SK-N-SH (cell line): ENCODE measurements around the gene SNX24. TPM values are rescaled to one million over a fixed set of nuclear protein-coding genes. Genes with fewer than 3 reads are reported as not detected.
A peak's percentile ranks its signal among the peaks of the same experiment; 100 is the strongest.

Experiments used
- CTCF ChIA-PET: fragments of 300-600, 350-600 bp; formaldehyde crosslinking; extraction: SDS; loops from one replicate; lab custom pipeline; 2021; lab: Yijun Ruan, JAX
- POLR2A ChIA-PET: fragments of 350-600 bp; sonication (Branson Sonifier 250); formaldehyde crosslinking; extraction: SDS; loops from one replicate; lab custom pipeline; 2020; ENCODE audit warnings: antibody characterized with exemption, inconsistent platforms; lab: Yijun Ruan, JAX
- DNase-seq: peaks from one replicate; pipeline ENCODE4 v3.0.0; 2012
- H2AFZ ChIP-seq: fragments of 200-600 bp; sonication (generic); 2 replicates; pipeline ENCODE4 v1.8.1; 2016; ENCODE audit warnings: antibody characterized with exemption, mild to moderate bottlenecking, low read depth
- H3F3A ChIP-seq: fragments of 200-600 bp; sonication (generic); replicated peaks from 2 replicates; pipeline ENCODE3; 2016; ENCODE audit warnings: antibody characterized with exemption, mild to moderate bottlenecking; ENCODE audit not compliant: insufficient read depth
- H3K27ac ChIP-seq, 2 experiments: fragments of 200-500 bp in 1 of 2; fragments of 200-600 bp in 1 of 2; sonication (Bioruptor generic) in 1 of 2; sonication (generic), shearing (Covaris generic) in 1 of 2; 2 replicates each; pipeline versions ENCODE4 v1.5.1 to v1.6.1; 2014 to 2016; ENCODE audit warnings: low read depth in 2 of 2, inconsistent platforms in 1 of 2, low read length in 1 of 2, mild to moderate bottlenecking in 1 of 2, mixed read lengths in 1 of 2
- H3K27me3 ChIP-seq: fragments of 200-600 bp; sonication (generic), shearing (Covaris generic); 2 replicates; pipeline ENCODE4 v1.6.1; 2016; ENCODE audit warnings: mixed run types; ENCODE audit not compliant: insufficient read depth
- H3K36me3 ChIP-seq, 2 experiments: fragments of 200-500 bp in 1 of 2; fragments of 200-600 bp in 1 of 2; sonication (Bioruptor generic) in 1 of 2; sonication (generic) in 1 of 2; replicated peaks in 1 of 2; 2 replicates each; pipeline versions ENCODE3 to v1.5.1; 2014 to 2016; ENCODE audit warnings: low read length in 1 of 2, mild to moderate bottlenecking in 1 of 2; ENCODE audit not compliant: insufficient read depth in 2 of 2, control insufficient read depth in 1 of 2
- H3K4me1 ChIP-seq, 2 experiments: fragments of 200-500 bp in 1 of 2; fragments of 200-600 bp in 1 of 2; sonication (Bioruptor generic) in 1 of 2; sonication (generic), shearing (Covaris generic) in 1 of 2; 2 replicates each; pipeline versions ENCODE4 v1.5.1 to v1.6.1; 2014 to 2016; ENCODE audit warnings: low read depth in 1 of 2, low read length in 1 of 2, mixed run types in 1 of 2; ENCODE audit not compliant: insufficient read depth in 2 of 2, control insufficient read depth in 1 of 2
- H3K4me2 ChIP-seq: fragments of 200-600 bp; sonication (generic), shearing (Covaris generic); 2 replicates; pipeline ENCODE4 v1.6.1; 2017; ENCODE audit warnings: mixed run types
- H3K4me3 ChIP-seq, 2 experiments: fragments of 200-500 bp in 1 of 2; fragments of 200-600 bp in 1 of 2; sonication (Bioruptor generic) in 1 of 2; sonication (generic), shearing (Covaris generic) in 1 of 2; 2 replicates each; pipeline versions ENCODE4 v1.5.1 to v1.8.1; 2014 to 2016; ENCODE audit warnings: low read depth in 2 of 2, inconsistent platforms in 1 of 2, low read length in 1 of 2, mild to moderate bottlenecking in 1 of 2, mixed read lengths in 1 of 2, moderate library complexity in 1 of 2
- H3K79me2 ChIP-seq: fragments of 200-600 bp; sonication (generic); 2 replicates; pipeline ENCODE4 v1.8.1; 2017; ENCODE audit warnings: mild to moderate bottlenecking; ENCODE audit not compliant: insufficient read depth
- H3K9ac ChIP-seq: fragments of 200-600 bp; sonication (generic); 2 replicates; pipeline ENCODE4 v1.6.1; 2017; ENCODE audit warnings: mixed run types
- H3K9me2 ChIP-seq: fragments of 200-600 bp; sonication (generic); 2 replicates; pipeline ENCODE4 v1.6.1; 2017; ENCODE audit warnings: mixed run types
- H3K9me3 ChIP-seq: fragments of 200-600 bp; sonication (generic); 2 replicates; pipeline ENCODE4 v1.6.1; 2017; ENCODE audit warnings: mixed run types, mild to moderate bottlenecking, moderate library complexity
- H4K20me1 ChIP-seq: fragments of 200-600 bp; sonication (generic); 2 replicates; pipeline ENCODE4 v1.6.1; 2017; ENCODE audit warnings: mild to moderate bottlenecking, mixed run types; ENCODE audit not compliant: insufficient read depth
- CHD2 ChIP-seq: fragments of 150-350 bp; IDR thresholded peaks from 2 replicates; pipeline ENCODE4 v1.6.1; 2018; ENCODE audit warnings: low read length; ENCODE audit not compliant: partially characterized antibody
- CTCF ChIP-seq: fragments of 200-600 bp; sonication (generic); IDR thresholded peaks from 2 replicates; pipeline ENCODE4 v1.6.1; 2017; ENCODE audit warnings: antibody characterized with exemption, mild to moderate bottlenecking, moderate library complexity
- ELF1 ChIP-seq: IDR thresholded peaks from 2 replicates; pipeline ENCODE4 v1.4.0; 2012
- EZH2phosphoT487 ChIP-seq: fragments of 200-600 bp; sonication (generic); IDR thresholded peaks from 2 replicates; pipeline ENCODE4 v1.6.1; 2017; ENCODE audit warnings: low read depth, mixed run types, mild to moderate bottlenecking, antibody characterized with exemption, moderate library complexity, borderline replicate concordance
- FOSL2 ChIP-seq: IDR thresholded peaks from 2 replicates; pipeline ENCODE4 v1.4.0; 2012; ENCODE audit warnings: low read depth, mild to moderate bottlenecking, moderate library complexity, borderline replicate concordance
- FOXJ3 ChIP-seq: sonication (generic); formaldehyde crosslinking; IDR thresholded peaks from 2 replicates; pipeline ENCODE4 v1.5.1; 2020; ENCODE audit warnings: mild to moderate bottlenecking, missing genetic modification reagents
- FOXM1 ChIP-seq: IDR thresholded peaks from 2 replicates; pipeline ENCODE4 v1.4.0; 2012; ENCODE audit warnings: low read depth, mild to moderate bottlenecking
- GATA2 ChIP-seq: sonication (generic); formaldehyde crosslinking; IDR thresholded peaks from 2 replicates; pipeline ENCODE4 v1.5.0; 2020; ENCODE audit warnings: mild to moderate bottlenecking, missing genetic modification reagents
- JUND ChIP-seq: IDR thresholded peaks from 2 replicates; pipeline ENCODE4 v1.4.0; 2012
- MAX ChIP-seq: IDR thresholded peaks from 2 replicates; pipeline ENCODE4 v1.4.0; 2012; ENCODE audit warnings: low read depth
- MXI1 ChIP-seq: IDR thresholded peaks from 2 replicates; pipeline ENCODE4 v1.6.1; 2012; ENCODE audit warnings: mild to moderate bottlenecking, low read depth, low read length, improper control_type of control experiment
- NFIC ChIP-seq: IDR thresholded peaks from 2 replicates; pipeline ENCODE4 v1.4.0; 2012; ENCODE audit warnings: borderline replicate concordance
- PBX3 ChIP-seq: IDR thresholded peaks from 2 replicates; pipeline ENCODE4; 2012
- POLR2AphosphoS5 ChIP-seq: IDR thresholded peaks from 2 replicates; pipeline ENCODE4 v1.6.1; 2012; ENCODE audit warnings: low read depth, low read length
- RAD21 ChIP-seq: IDR thresholded peaks from 2 replicates; pipeline ENCODE4 v1.6.1; 2012; ENCODE audit warnings: mild to moderate bottlenecking, low read length
- RCOR1 ChIP-seq: fragments of 150-350 bp; IDR thresholded peaks from 2 replicates; pipeline ENCODE4 v1.6.1; 2017; ENCODE audit warnings: antibody characterized with exemption, low read length
- REST ChIP-seq: IDR thresholded peaks from 2 replicates; pipeline ENCODE4 v1.6.1; 2012; ENCODE audit warnings: mild to moderate bottlenecking, low read depth, low read length, moderate library complexity
- RFX5 ChIP-seq: IDR thresholded peaks from 2 replicates; pipeline ENCODE4 v1.6.1; 2012; ENCODE audit warnings: mild to moderate bottlenecking, improper control_type of control experiment, low read length
- RXRA ChIP-seq: IDR thresholded peaks from 2 replicates; pipeline ENCODE4 v1.4.0; 2012; ENCODE audit warnings: low read depth, mild to moderate bottlenecking, borderline replicate concordance
- SIN3A ChIP-seq: IDR thresholded peaks from 2 replicates; pipeline ENCODE4 v1.6.1; 2012; ENCODE audit warnings: low read depth, mild to moderate bottlenecking, low read length, moderate library complexity, borderline replicate concordance
- TAF1 ChIP-seq: IDR thresholded peaks from 2 replicates; pipeline ENCODE4 v1.6.1; 2012; ENCODE audit warnings: low read depth, mild to moderate bottlenecking, low read length, moderate library complexity, borderline replicate concordance
- TCF12 ChIP-seq: IDR thresholded peaks from 2 replicates; pipeline ENCODE4 v1.4.0; 2012
- TEAD4 ChIP-seq: IDR thresholded peaks from 2 replicates; pipeline ENCODE4 v1.4.0; 2012; ENCODE audit warnings: mild to moderate bottlenecking, borderline replicate concordance; ENCODE audit not compliant: insufficient read depth
- USF1 ChIP-seq: IDR thresholded peaks from 2 replicates; pipeline ENCODE4 v1.4.0; 2012; ENCODE audit warnings: low read depth, borderline replicate concordance
- YY1 ChIP-seq: IDR thresholded peaks from 2 replicates; pipeline ENCODE4 v1.4.0; 2012; ENCODE audit warnings: low read depth, mild to moderate bottlenecking
- WGBS: methylation state at CpG from one replicate; pipeline ENCODE4 v1.1.6; 2017; ENCODE audit warnings: low lambda C conversion rate; 5-methylcytosine and 5-hydroxymethylcytosine counted together
- polyA plus RNA-seq, 3 experiments: library from polyadenylated mRNA; depleted of rRNA; stranded (reverse); fragments of >200 nt; gene quantifications; 2 replicates each; pipeline ENCODE4 v1.2.3, GENCODE V29; 2012

SNX24 gene
- polyA plus RNA-seq, 1 of the 3 experiments (the other 2 are of a cell fraction), result 8.2 TPM

- no peak; the same call in 1 of the 2 replicates for TF ChIP-seq CTCF
- TF ChIP-seq FOXJ3, result no peak
- TF ChIP-seq NFIC, result no peak
- TF ChIP-seq RAD21, result no peak
- no peak for TF ChIP-seq USF1
- peak; percentile 66; the same call in 1 of the 2 replicates for TF ChIP-seq YY1
- TF ChIP-seq EZH2phosphoT487, result no peak
- TF ChIP-seq RCOR1, result no peak; the same call in 1 of the 2 replicates
- TF ChIP-seq ELF1, result no peak
- no peak for TF ChIP-seq RXRA
- no peak for TF ChIP-seq CHD2
- no peak for TF ChIP-seq MAX
- no peak for TF ChIP-seq FOXM1
Observed at GRCh38 chr5:122845229-122846050, at the start of gene SNX24 (continued).

- no peak overlapping the region for H3K4me2 ChIP-seq
- H3K27me3 ChIP-seq, result no peaks in the 10 kb centered on the region
- POLR2A ChIA-PET, result no interaction called here
- H3K9me2 ChIP-seq, result no peaks in the 10 kb centered on the region
- no peak overlapping the region for H3K4me3 ChIP-seq
- H3F3A ChIP-seq, result no peaks in the 10 kb centered on the region
- no peak overlapping the region for H3K27ac ChIP-seq
- no peaks in the 10 kb centered on the region for H3K9me3 ChIP-seq
- WGBS, result 94% methylated on average over 2 of the region's 2 CpGs
- no peak overlapping the region for H2AFZ ChIP-seq
- H3K36me3 ChIP-seq, result peaks cover 47 to 56% of the 10 kb centered on the region in 2 experiments
- no peaks in the 10 kb centered on the region for H4K20me1 ChIP-seq
- no peak overlapping the region for H3K9ac ChIP-seq
- H3K4me1 ChIP-seq, result no peaks in the 10 kb centered on the region
- CTCF ChIA-PET, result no interaction called here
- DNase-seq, result no peak
- H3K79me2 ChIP-seq, result no peaks in the 10 kb centered on the region
- TF ChIP-seq SIN3A (no peak), YY1 (no peak), GATA2 (CRISPR knock-in tag) (no peak), RAD21 (no peak), REST (no peak), JUND (no peak), TEAD4 (no peak), ELF1 (no peak), PBX3 (no peak), FOSL2 (no peak), POLR2AphosphoS5 (no peak), MAX (no peak), TAF1 (no peak), RFX5 (no peak), MXI1 (no peak), NFIC (no peak), FOXJ3 (no peak), TCF12 (no peak), EZH2phosphoT487 (no peak)
Observed at GRCh38 chr5:122805481-122805880, 39.9 kb upstream of the SNX24 start.
